Activated CD8-positive, alpha-beta memory T cell treated with anti-CD3 and anti-CD28 coated beads, Interleukin-2, amount 50 U/mL, for 1 hour (primary cell): Measurements from ENCODE around the gene MORC1.
"Not testable (repeated sequence)": the region's sequence is repeated elsewhere in the genome, so short reads cannot be mapped to it uniquely, and the experiment has no call there.

Experiments used
- DNase-seq: peaks from one replicate; pipeline ENCODE4 v3.0.0-alpha.2; 2020; ENCODE audit errors: extremely low read depth

MORC1 gene

GRCh38 chr3:109117939-109118338, at the start of gene MORC1:
MORC1 (minus strand) TSS chr3:109118134; CDS start chr3:109118059, 75 bp downstream.
- DNase-seq = no peak

GRCh38 chr3:109165905-109166304, 48.0 kb upstream of the MORC1 start:
- DNase-seq = no peak

- no peak for DNase-seq
Measured at GRCh38 chr3:109161487-109162123, 43.7 kb upstream of the MORC1 start.

GRCh38 chr3:109155828-109156227, 37.9 kb upstream of the MORC1 start:
- DNase-seq = no peak

- DNase-seq = no peak
Measured at GRCh38 chr3:109154979-109155378, 37.0 kb upstream of the MORC1 start.

- no peak for DNase-seq
Measured at GRCh38 chr3:109152320-109152719, 34.4 kb upstream of the MORC1 start.

- no peak for DNase-seq
Measured at GRCh38 chr3:109149078-109149477, 31.1 kb upstream of the MORC1 start.

GRCh38 chr3:109143646-109144045, 25.7 kb upstream of the MORC1 start:
- DNase-seq = no peak

GRCh38 chr3:109140318-109140717, 22.4 kb upstream of the MORC1 start:
- no peak for DNase-seq

- no peak for DNase-seq
Measured at GRCh38 chr3:109137761-109138160, 19.8 kb upstream of the MORC1 start.

- DNase-seq = no peak
Measured at GRCh38 chr3:109136523-109136922, 18.6 kb upstream of the MORC1 start, which contains the start of gene C3orf85. C3orf85 (plus strand) TSS chr3:109136719; CDS start chr3:109136848, 129 bp downstream.

GRCh38 chr3:109133474-109133816, 15.5 kb upstream of the MORC1 start:
- DNase-seq = not testable (repeated sequence)

- no peak for DNase-seq
Measured at GRCh38 chr3:109132801-109133473, 15.0 kb upstream of the MORC1 start.

- no peak for DNase-seq
Measured at GRCh38 chr3:109131276-109131675, 13.3 kb upstream of the MORC1 start.

- DNase-seq = no peak
Measured at GRCh38 chr3:109127553-109127952, 9.6 kb upstream of the MORC1 start.

GRCh38 chr3:109125902-109126301, 8.0 kb upstream of the MORC1 start:
- no peak for DNase-seq

GRCh38 chr3:109122690-109123089, 4.8 kb upstream of the MORC1 start:
- DNase-seq = no peak

- no peak for DNase-seq
Measured at GRCh38 chr3:109118584-109118983, 650 bp upstream of the MORC1 start.

- no peak for DNase-seq
Measured at GRCh38 chr3:109116031-109116430, 1.9 kb downstream of the MORC1 start.

GRCh38 chr3:109115451-109115850, 2.5 kb downstream of the MORC1 start:
- no peak for DNase-seq

- no peak for DNase-seq
Measured at GRCh38 chr3:109114746-109115145, 3.2 kb downstream of the MORC1 start.

- no peak for DNase-seq
Measured at GRCh38 chr3:109112946-109113760, 4.8 kb downstream of the MORC1 start.

GRCh38 chr3:109109574-109109973, 8.4 kb downstream of the MORC1 start:
- no peak for DNase-seq
